K562 (cell line): ENCODE results near the gene TIPIN. TPM values are rescaled to one million over a fixed set of nuclear protein-coding genes. Genes with fewer than 3 reads are reported as not detected.
A peak's percentile ranks its signal among the peaks of the same experiment; 100 is the strongest.

Source experiments
- CHD7 ChIP-seq: fragments of 200-600 bp; sonication (generic); IDR thresholded peaks from one replicate; pipeline ENCODE4 v1.6.1; 2012; ENCODE audit warnings: mild to moderate bottlenecking, low read depth, low read length, inconsistent platforms
- ESRRA ChIP-seq: fragments of 450-650 bp; IDR thresholded peaks from 2 replicates; pipeline ENCODE4 v1.6.1; 2014; ENCODE audit warnings: low read depth, mild to moderate bottlenecking, moderate library complexity, borderline replicate concordance
- SP2 ChIP-seq: IDR thresholded peaks from 2 replicates; pipeline ENCODE4 v1.6.1; 2011; ENCODE audit warnings: mild to moderate bottlenecking, low read depth, low read length, moderate library complexity; ENCODE audit not compliant: poor library complexity, severe bottlenecking; ENCODE audit errors: extremely low read depth
- ZMIZ1 ChIP-seq, 2 experiments: fragments of 150-350 bp in 1 of 2; IDR thresholded peaks; 2 replicates each; pipeline ENCODE4 v1.6.1; 2012 to 2016; ENCODE audit warnings: low read depth in 2 of 2, low read length in 2 of 2, mild to moderate bottlenecking in 1 of 2, moderate library complexity in 1 of 2
- ZNF586 ChIP-seq: fragments of 450-650 bp; formaldehyde crosslinking; conservative IDR thresholded peaks from 2 replicates; pipeline ENCODE4 v1.4.0; 2020; ENCODE audit warnings: mild to moderate bottlenecking, moderate library complexity
- ZNF778 ChIP-seq: fragments of 450-650 bp; formaldehyde crosslinking; IDR thresholded peaks from 2 replicates; pipeline ENCODE4 v1.4.0; 2020; ENCODE audit warnings: mild to moderate bottlenecking, moderate library complexity
- polyA plus RNA-seq, 8 experiments: library from polyadenylated mRNA; depleted of rRNA in 4 of 8; stranded (reverse) in 5 of 8; unstranded in 3 of 8; fragments of >200 nt; fragmentation: Nextera tagmentation in 2 of 8; fragmentation: Illumina TruSeq in 1 of 8; extraction: Ambion mirVana in 2 of 8; extraction: Trizol in 1 of 8; gene quantifications; 2 replicates each; pipeline versions ENCODE4 v1.2.1 to v1.2.3, GENCODE V29; 2011 to 2014; ENCODE audit warnings: inconsistent platforms in 1 of 8, missing spikeins in 1 of 8
- total RNA-seq, 7 experiments: library from RNA; depleted of rRNA in 6 of 7; stranded (reverse); fragments of >200 nt in 6 of 7; fragmentation: Illumina TruSeq in 2 of 7; extraction: Trizol in 2 of 7; gene quantifications; 2 replicates each; pipeline versions ENCODE4 v1.2.1 to v1.2.3, GENCODE V29; 2011 to 2021; ENCODE audit warnings: low replicate concordance in 1 of 7

The TIPIN gene
- total and polyA plus RNA-seq, 9 of the 15 experiments (the other 6 are each of a cell fraction or from before 2014, with no cell fraction given), result 22.9 to 61.4 (median 42.0) TPM

GRCh38 chr15:66356359-66357236 lies at the start of gene TIPIN (continued):
- peak in 1 of 2 experiments; percentile 51; a peak in 1 of 4 replicates for TF ChIP-seq ZMIZ1 (IDR thresholded peaks at IDR 0.05; ENCODE audit: low read depth in 2 of 2, low read length in 2 of 2)
- no peak for TF ChIP-seq ESRRA
- no peak for TF ChIP-seq SP2
- no peak for TF ChIP-seq ZNF586 (CRISPR knock-in tag)
- no peak for TF ChIP-seq ZNF778 (CRISPR knock-in tag)
- TF ChIP-seq CHD7, result no peak
